G401 (cell line): ENCODE data around the gene CTR9. TPM values are rescaled to one million over a fixed set of nuclear protein-coding genes. Genes with fewer than 3 reads are reported as not detected.

Source experiments
- DNase-seq: peaks from one replicate; pipeline ENCODE4 v3.0.0-alpha.2; 2015; ENCODE audit warnings: low spot score
- in situ Hi-C: cut with HindIII; loops from 2 replicates; pipeline ENCODE4 v1.10.0; 2016; ENCODE audit warnings: low sequenced_read_pairs, mixed read lengths
- total RNA-seq: library from RNA; depleted of rRNA; stranded (reverse); fragments of >200 nt; shearing (Covaris generic); gene quantifications from 2 replicates; pipeline ENCODE4 v1.2.3, GENCODE V29; 2014

The CTR9 gene
- total RNA-seq, 1 experiment from 2014 or later = 34.0 TPM

GRCh38 chr11:10777393-10777793 is 26.3 kb downstream of the CTR9 start:
- in situ Hi-C loops = no loop called here

GRCh38 chr11:10777806-10778205 is 26.8 kb downstream of the CTR9 start:
- no peak for DNase-seq
- in situ Hi-C loops = no loop called here

More at GRCh38 chr11:10777393-10777793, 26.3 kb downstream of the CTR9 start:
- no peak for DNase-seq

GRCh38 chr11:10778217-10778970 is 27.3 kb downstream of the CTR9 start:
- no peak for DNase-seq
- in situ Hi-C loops = no loop called here

- in situ Hi-C loops = no loop called here
- no peak for DNase-seq
Measured at GRCh38 chr11:10779086-10779485, 28.0 kb downstream of the CTR9 start.

GRCh38 chr11:10780040-10780439 is 29.0 kb downstream of the CTR9 start:
- in situ Hi-C loops = no loop called here
- DNase-seq = no peak

- DNase-seq = no peak
- in situ Hi-C loops = no loop called here
Measured at GRCh38 chr11:10784232-10785145, 33.4 kb downstream of the CTR9 start.

GRCh38 chr11:10785146-10785474 is 34.1 kb downstream of the CTR9 start:
- in situ Hi-C loops = no loop called here
- DNase-seq = no peak

- in situ Hi-C loops = no loop called here
- no peak for DNase-seq
Measured at GRCh38 chr11:10786451-10786850, 35.4 kb downstream of the CTR9 start.

GRCh38 chr11:10792385-10793068 is 41.5 kb downstream of the CTR9 start:
- in situ Hi-C loops = no loop called here
- DNase-seq = peak; percentile 66

- in situ Hi-C loops = no loop called here
- DNase-seq = no peak
Measured at GRCh38 chr11:10793470-10794255, 42.6 kb downstream of the CTR9 start.

GRCh38 chr11:10796191-10796590 is 45.1 kb downstream of the CTR9 start:
- DNase-seq = peak; percentile 24
- in situ Hi-C loops = no loop called here

GRCh38 chr11:10797001-10797400 is 46.0 kb downstream of the CTR9 start:
- DNase-seq = no peak
- in situ Hi-C loops = no loop called here

GRCh38 chr11:10797531-10797930 is 46.5 kb downstream of the CTR9 start:
- in situ Hi-C loops = no loop called here
- DNase-seq = no peak

GRCh38 chr11:10798330-10798928 is 47.4 kb downstream of the CTR9 start:
- in situ Hi-C loops = no loop called here
- DNase-seq = no peak

- no peak for DNase-seq
- in situ Hi-C loops = no loop called here
Measured at GRCh38 chr11:10800292-10800691, 49.2 kb downstream of the CTR9 start.

- in situ Hi-C loops = no loop called here
- no peak for DNase-seq
Measured at GRCh38 chr11:10803676-10804075, 52.6 kb downstream of the CTR9 start.

GRCh38 chr11:10805741-10806140 is 54.7 kb downstream of the CTR9 start:
- in situ Hi-C loops = no loop called here

GRCh38 chr11:10806206-10806605 is 55.2 kb downstream of the CTR9 start:
- in situ Hi-C loops = no loop called here
- no peak for DNase-seq

More at GRCh38 chr11:10805741-10806140, 54.7 kb downstream of the CTR9 start:
- no peak for DNase-seq
